Heart left ventricle (tissue), 13 donors: Measurements from ENCODE around the gene PSMD9.

Experiments used
- POLR2A ChIP-seq, 2 donors: fragments of 450-650 bp; IDR thresholded peaks; one replicate each; pipeline ENCODE4 v1.6.1; 2017; ENCODE audit warnings: antibody characterized with exemption in 2 of 2, mild to moderate bottlenecking in 2 of 2, moderate library complexity in 2 of 2
- TF ChIP-seq, protein P1 (sequence below), 12 donors: fragments of 200-600 bp; sonication (generic) in 4 of 12; IDR thresholded peaks; one replicate each; pipeline versions ENCODE4 v1.5.0 to v1.8.0; 2018 to 2022; ENCODE audit warnings: antibody characterized with exemption in 12 of 12, mild to moderate bottlenecking in 5 of 12
- donor health status: ischemic (EF 13 %, LVEDD 7.1; RV severe dilation, severe dysfunction).
- donor health status: DM: no; HTN: yes; CAD: no.
- donor health status: DM: no; HTN: no; CAD: no.
- donor health status: ischemic (EF 25% LVEDD 6.9; RV normal size, moderate dysfunction).
- donor health status: ischemic (EF 25% LVEDD 5.7; RV mildly dilated, moderate dysfunction).
- donor health status: ischemic (EF 35%, LVEDD 5.7; RV mildly dilated, moderate dysfunction).
- donor health status: nonischemic (EF 11% LVEDD 7.7; RV severe dilation, severe dysfunction).
- donor health status: DM: yes; HTN: yes; CAD: no.
- donor health status: PGD.
- donor health status: ischemic (EF 29% LVEDD 5.4; RV normal size, mild dysfunction).
- donor health status: nonischemic (EF 23%, LVEDD 6.1; RV moderate dilation, normal function).

DNA sequence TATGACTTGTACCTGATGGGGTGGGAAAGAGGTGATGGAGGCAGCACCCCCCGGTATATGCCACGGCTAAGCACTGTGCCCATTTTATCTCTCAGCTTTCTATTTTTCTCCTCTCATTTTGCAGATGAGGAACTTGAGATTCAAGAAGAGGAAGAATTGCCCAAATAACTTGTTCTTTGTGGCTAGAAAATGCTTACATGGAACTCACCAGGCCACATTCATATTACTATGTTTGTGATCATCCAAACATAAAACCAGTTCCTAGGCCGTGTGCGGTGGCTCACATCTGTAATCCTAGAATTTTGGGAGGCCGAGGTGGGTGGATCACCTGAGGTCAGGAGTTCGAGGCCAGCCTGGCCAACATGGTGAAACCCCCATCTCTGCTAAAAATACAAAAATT is 14.5 kb upstream of the PSMD9 start:
- TF ChIP-seq, protein P1, sequence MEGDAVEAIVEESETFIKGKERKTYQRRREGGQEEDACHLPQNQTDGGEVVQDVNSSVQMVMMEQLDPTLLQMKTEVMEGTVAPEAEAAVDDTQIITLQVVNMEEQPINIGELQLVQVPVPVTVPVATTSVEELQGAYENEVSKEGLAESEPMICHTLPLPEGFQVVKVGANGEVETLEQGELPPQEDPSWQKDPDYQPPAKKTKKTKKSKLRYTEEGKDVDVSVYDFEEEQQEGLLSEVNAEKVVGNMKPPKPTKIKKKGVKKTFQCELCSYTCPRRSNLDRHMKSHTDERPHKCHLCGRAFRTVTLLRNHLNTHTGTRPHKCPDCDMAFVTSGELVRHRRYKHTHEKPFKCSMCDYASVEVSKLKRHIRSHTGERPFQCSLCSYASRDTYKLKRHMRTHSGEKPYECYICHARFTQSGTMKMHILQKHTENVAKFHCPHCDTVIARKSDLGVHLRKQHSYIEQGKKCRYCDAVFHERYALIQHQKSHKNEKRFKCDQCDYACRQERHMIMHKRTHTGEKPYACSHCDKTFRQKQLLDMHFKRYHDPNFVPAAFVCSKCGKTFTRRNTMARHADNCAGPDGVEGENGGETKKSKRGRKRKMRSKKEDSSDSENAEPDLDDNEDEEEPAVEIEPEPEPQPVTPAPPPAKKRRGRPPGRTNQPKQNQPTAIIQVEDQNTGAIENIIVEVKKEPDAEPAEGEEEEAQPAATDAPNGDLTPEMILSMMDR (IDR thresholded peaks at IDR 0.05): no peak
- no peak for TF ChIP-seq POLR2A (IDR thresholded peaks at IDR 0.05)
